Gastroesophageal sphincter (tissue), 4 donors: ENCODE measurements around the gene RASAL3. TPM values are rescaled to one million over a fixed set of nuclear protein-coding genes. Genes with fewer than 3 reads are reported as not detected.

ENCODE experiments used
- ATAC-seq: fragments of 150-250 bp; one replicate; pipeline ENCODE4 v1.9.1; 2016; ENCODE audit warnings: mild to moderate bottlenecking, moderate library complexity
- H3K27ac ChIP-seq, 4 donors: fragments of 200-600 bp; sonication (generic) in 3 of 4; 1 replicate in 3 of 4; 2 replicates in 1 of 4; pipeline ENCODE4 v1.5.1; 2016 to 2019
- H3K27me3 ChIP-seq: fragments of 200-600 bp; sonication (generic); one replicate; pipeline ENCODE4 v1.5.1; 2019
- H3K36me3 ChIP-seq, 2 donors: fragments of 200-600 bp; sonication (generic); one replicate each; pipeline ENCODE4 v1.5.1; 2019; ENCODE audit warnings: control low read depth in 1 of 2
- H3K4me1 ChIP-seq, 3 donors: fragments of 200-600 bp; sonication (generic); 1 replicate in 2 of 3; 2 replicates in 1 of 3; pipeline ENCODE4 v1.5.1; 2016 to 2019; ENCODE audit warnings: control low read depth in 2 of 3
- H3K4me3 ChIP-seq, 2 donors: fragments of 200-600 bp; sonication (generic); one replicate each; pipeline ENCODE4 v1.5.1; 2019; ENCODE audit warnings: mild to moderate bottlenecking in 1 of 2, moderate library complexity in 1 of 2
- H3K9me3 ChIP-seq, 3 donors: fragments of 200-600 bp; sonication (generic); one replicate each; pipeline ENCODE4 v1.5.1; 2017 to 2019; ENCODE audit warnings: control low read depth in 2 of 3
- EP300 ChIP-seq: sonication (generic); formaldehyde crosslinking; IDR thresholded peaks from one replicate; pipeline ENCODE4 v1.6.1; 2017; ENCODE audit warnings: antibody characterized with exemption, mild to moderate bottlenecking
- POLR2A ChIP-seq, 2 donors: fragments of 450-650 bp; IDR thresholded peaks; one replicate each; pipeline ENCODE4 v1.6.1; 2017; ENCODE audit warnings: antibody characterized with exemption in 2 of 2, mild to moderate bottlenecking in 2 of 2, moderate library complexity in 1 of 2
- POLR2AphosphoS5 ChIP-seq: sonication (generic); formaldehyde crosslinking; IDR thresholded peaks from one replicate; pipeline ENCODE4 v1.6.1; 2017; ENCODE audit warnings: antibody characterized with exemption
- WGBS, 2 donors: methylation state at CpG; one replicate each; pipeline ENCODE4 v1.1.5; 2018; ENCODE audit warnings: low coverage in 1 of 2; 5-methylcytosine and 5-hydroxymethylcytosine counted together
- total RNA-seq, 4 donors: library from RNA; depleted of rRNA; stranded (reverse); fragments of >200 nt; gene quantifications; one replicate each; pipeline ENCODE4 v1.1.0, GENCODE V29; 2016
- TF ChIP-seq, protein P1 (sequence below), 4 experiments: fragments of 200-600 bp in 2 of 4; fragments of 450-650 bp in 2 of 4; sonication (generic) in 1 of 4; IDR thresholded peaks; one replicate each; pipeline ENCODE4 v1.5.1; 2017 to 2019; ENCODE audit warnings: antibody characterized with exemption in 4 of 4, mild to moderate bottlenecking in 2 of 4, moderate library complexity in 2 of 4

The RASAL3 gene
- total RNA-seq, 4 donors from 2014 or later: 1.3 to 3.1 (median 2.1) TPM

DNA sequence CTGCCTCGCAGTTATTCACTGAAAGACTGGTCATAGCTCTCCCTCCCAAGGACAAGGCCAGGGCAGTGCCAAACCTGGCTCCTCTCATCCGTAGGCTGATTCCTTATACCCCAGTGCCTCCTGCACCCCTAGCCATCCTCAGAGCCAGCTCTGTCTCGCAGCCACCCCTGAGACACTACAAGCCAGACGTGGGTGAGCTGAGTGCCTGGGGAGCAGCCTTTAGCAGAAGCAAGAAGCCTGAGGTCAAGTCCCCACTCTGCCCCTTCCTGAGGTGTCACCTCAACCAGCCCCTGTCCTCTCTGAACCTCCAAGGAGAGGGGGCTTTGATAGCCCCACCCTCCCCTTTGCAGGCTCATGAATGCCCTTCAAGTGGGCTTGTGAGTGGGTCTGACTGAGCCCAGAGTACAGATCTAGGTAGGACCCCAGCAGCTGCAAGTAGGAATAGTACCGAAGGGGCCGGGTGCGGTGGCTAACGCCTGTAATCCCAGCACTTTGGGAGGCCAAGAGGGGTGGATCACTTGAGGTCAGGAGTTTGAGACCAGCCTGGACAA lies 30.8 kb downstream of the RASAL3 start:
- Histone ChIP-seq H3K27me3 (no peaks in the 10 kb centered on the region), H3K9me3 (no peaks in the 10 kb centered on the region), H3K27ac (peak overlapping the region in 3 of 4 donors; percentile 94 to 98 (median 95)), H3K36me3 (peaks cover 0 to 25% of the 10 kb centered on the region in 2 donors), H3K4me1 (peaks cover 0 to 76% (median 37%) of the 10 kb centered on the region in 3 donors), H3K4me3 (peak overlapping the region; percentile 35 to 92)
- ATAC-seq: no peak
- TF ChIP-seq POLR2AphosphoS5 (no peak), EP300 (no peak), POLR2A (IDR thresholded peaks at IDR 0.05) (no peak)
- TF ChIP-seq, protein P1, sequence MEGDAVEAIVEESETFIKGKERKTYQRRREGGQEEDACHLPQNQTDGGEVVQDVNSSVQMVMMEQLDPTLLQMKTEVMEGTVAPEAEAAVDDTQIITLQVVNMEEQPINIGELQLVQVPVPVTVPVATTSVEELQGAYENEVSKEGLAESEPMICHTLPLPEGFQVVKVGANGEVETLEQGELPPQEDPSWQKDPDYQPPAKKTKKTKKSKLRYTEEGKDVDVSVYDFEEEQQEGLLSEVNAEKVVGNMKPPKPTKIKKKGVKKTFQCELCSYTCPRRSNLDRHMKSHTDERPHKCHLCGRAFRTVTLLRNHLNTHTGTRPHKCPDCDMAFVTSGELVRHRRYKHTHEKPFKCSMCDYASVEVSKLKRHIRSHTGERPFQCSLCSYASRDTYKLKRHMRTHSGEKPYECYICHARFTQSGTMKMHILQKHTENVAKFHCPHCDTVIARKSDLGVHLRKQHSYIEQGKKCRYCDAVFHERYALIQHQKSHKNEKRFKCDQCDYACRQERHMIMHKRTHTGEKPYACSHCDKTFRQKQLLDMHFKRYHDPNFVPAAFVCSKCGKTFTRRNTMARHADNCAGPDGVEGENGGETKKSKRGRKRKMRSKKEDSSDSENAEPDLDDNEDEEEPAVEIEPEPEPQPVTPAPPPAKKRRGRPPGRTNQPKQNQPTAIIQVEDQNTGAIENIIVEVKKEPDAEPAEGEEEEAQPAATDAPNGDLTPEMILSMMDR (IDR thresholded peaks at IDR 0.05): no peak
- 30 to 33% methylated on average over 2 to 3 of the region's 8 CpGs for WGBS, 2 donors

DNA sequence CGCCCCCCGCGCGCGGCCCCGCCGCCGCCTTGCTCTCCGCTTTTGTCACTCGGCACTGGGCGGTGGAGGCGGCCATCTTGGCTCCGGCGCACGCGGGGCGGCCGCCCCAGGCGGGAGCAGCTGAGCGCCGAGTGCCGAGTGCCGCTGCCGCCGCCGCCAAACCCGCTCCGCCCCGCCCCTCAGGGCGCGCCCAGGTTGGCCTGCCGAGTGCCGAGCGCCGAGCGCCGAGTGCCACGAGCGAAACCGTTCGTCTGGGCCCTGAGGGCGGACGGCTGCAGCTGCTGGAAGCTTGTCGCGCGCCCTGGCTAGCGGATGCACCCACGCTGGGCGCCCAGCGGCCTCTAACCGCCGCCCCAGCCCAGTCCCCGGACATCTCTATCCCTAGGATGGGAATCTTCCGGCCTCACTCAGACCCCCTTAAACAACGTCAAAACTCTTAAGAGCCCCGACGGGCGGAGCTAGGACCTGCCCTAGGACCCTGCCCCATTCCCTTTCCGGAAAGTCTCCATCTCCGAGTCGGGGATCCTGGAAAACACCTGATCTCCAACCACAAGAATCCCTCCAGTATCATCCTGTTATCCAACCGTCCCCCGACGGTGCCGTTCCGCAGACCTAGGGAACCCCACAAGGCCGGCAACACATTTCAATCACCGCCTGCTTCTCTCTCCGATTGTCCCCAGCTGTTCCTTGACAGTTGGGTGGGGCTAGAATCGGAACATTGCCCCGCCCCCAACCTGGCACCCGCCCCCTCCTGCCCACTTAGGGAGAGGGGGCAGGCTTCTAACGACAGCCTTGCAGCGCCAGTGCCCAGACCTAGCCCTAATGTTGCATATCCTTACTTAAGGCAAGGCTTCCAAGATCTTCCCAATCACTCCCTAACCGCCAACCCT lies 31.5 kb downstream of the RASAL3 start:
- H3K36me3 ChIP-seq: peaks cover 0 to 30% of the 10 kb centered on the region in 2 donors
- H3K4me1 ChIP-seq: peaks cover 0 to 71% (median 31%) of the 10 kb centered on the region in 3 donors
- H3K27me3 ChIP-seq: no peaks in the 10 kb centered on the region
- WGBS, 2 donors: 1 to 3% methylated on average over 5 to 11 of the region's 75 CpGs
- no peaks in the 10 kb centered on the region for H3K9me3 ChIP-seq
- peak overlapping the region; percentile 58 to 98 (median 94) for H3K27ac ChIP-seq
- peak; percentile 90 for ATAC-seq
- TF ChIP-seq POLR2A (IDR thresholded peaks at IDR 0.05) (peak; percentile 37 to 42), POLR2AphosphoS5 (peak; percentile 64), EP300 (no peak)
- TF ChIP-seq, protein P1 (IDR thresholded peaks at IDR 0.05): no peak
- peak overlapping the region; percentile 35 to 92 for H3K4me3 ChIP-seq

GRCh38 chr19:15432018-15432494 lies 32.3 kb downstream of the RASAL3 start:
- Histone ChIP-seq H3K9me3 (no peaks in the 10 kb centered on the region), H3K4me3 (peak overlapping the region; percentile 83 to 92), H3K27ac (peak overlapping the region; percentile 4 to 80 (median 62)), H3K36me3 (peaks cover 0 to 38% of the 10 kb centered on the region in 2 donors), H3K4me1 (peaks cover 0 to 63% (median 25%) of the 10 kb centered on the region in 3 donors), H3K27me3 (no peaks in the 10 kb centered on the region)
- no peak for ATAC-seq
- TF ChIP-seq POLR2A (IDR thresholded peaks at IDR 0.05) (no peak), EP300 (no peak), POLR2AphosphoS5 (no peak)
- TF ChIP-seq, protein P1 (IDR thresholded peaks at IDR 0.05): no peak
- 0% methylated on average over 7 of the region's 44 CpGs; no CpG with 5 or more reads in 1 of the 2 donors for WGBS, 2 donors

GRCh38 chr19:15431396-15432017 lies 32.8 kb downstream of the RASAL3 start:
- no peak for ATAC-seq
- Histone ChIP-seq H3K4me3 (peak overlapping the region; percentile 83 to 92), H3K27me3 (no peaks in the 10 kb centered on the region), H3K36me3 (peaks cover 0 to 39% of the 10 kb centered on the region in 2 donors), H3K9me3 (no peaks in the 10 kb centered on the region), H3K4me1 (peaks cover 0 to 58% (median 24%) of the 10 kb centered on the region in 3 donors), H3K27ac (peak overlapping the region in 3 of 4 donors; percentile 51 to 80 (median 73))
- 7 to 8% methylated on average over 2 to 3 of the region's 7 CpGs for WGBS, 2 donors
- TF ChIP-seq POLR2AphosphoS5: no peak
- no peak for TF ChIP-seq POLR2A (IDR thresholded peaks at IDR 0.05)
- TF ChIP-seq, protein P1 (IDR thresholded peaks at IDR 0.05): no peak
